Endothelial cell of umbilical vein (primary cell): Measurements from ENCODE around the gene DEK. TPM values are rescaled to one million over a fixed set of nuclear protein-coding genes. Genes with fewer than 3 reads are reported as not detected.

Experiments
- BruUV-seq: library from RNA; stranded (reverse); fragments of 400-500 nt; replicated peaks from 2 replicates; lab custom pipeline; 2021; lab: Mats Ljungman, UMichigan
- CTCF ChIA-PET: fragments of 300-600, 350-600 bp; sonication (Branson Sonifier 250); formaldehyde crosslinking; loops from one replicate; lab custom pipeline; 2021; ENCODE audit warnings: antibody characterized with exemption, inconsistent platforms; lab: Charles Lee
- POLR2A ChIA-PET: fragments of 300-600, 350-600 bp; sonication (Branson Sonifier 250); formaldehyde crosslinking; loops from one replicate; lab custom pipeline; 2021; ENCODE audit warnings: antibody characterized with exemption, inconsistent platforms; lab: Charles Lee
- DNase-seq: peaks from one replicate; pipeline ENCODE4 v3.0.0-alpha.2; 2011; ENCODE audit warnings: low read depth, low spot score
- FAIRE-seq: peaks from 2 replicates; lab custom pipeline; 2011; peaks lifted over from hg19 to GRCh38; lab: Jason Lieb, UNC
- H2AFZ ChIP-seq: 2 replicates; pipeline ENCODE4 v1.6.0; 2012; ENCODE audit warnings: low read depth, low read length, control low read depth, inconsistent platforms
- H3K27ac ChIP-seq: 2 replicates; pipeline ENCODE4 v1.5.1; 2011; ENCODE audit warnings: low read depth, mild to moderate bottlenecking, control low read depth, low read length, moderate library complexity; ENCODE audit not compliant: insufficient read depth
- H3K27me3 ChIP-seq, 2 experiments: 2 replicates each; pipeline versions ENCODE4 v1.6.0 to v1.6.1; 2011; ENCODE audit warnings: low read length in 2 of 2, mixed read lengths in 1 of 2; ENCODE audit not compliant: control insufficient read depth in 2 of 2, insufficient read depth in 2 of 2
- H3K36me3 ChIP-seq, 2 experiments: 2 replicates in 1 of 2; 3 replicates in 1 of 2; pipeline ENCODE4 v1.5.1; 2011; ENCODE audit warnings: low read length in 2 of 2, mild to moderate bottlenecking in 1 of 2, moderate library complexity in 1 of 2; ENCODE audit not compliant: control insufficient read depth in 2 of 2, insufficient read depth in 2 of 2; ENCODE audit errors: extremely low read depth in 1 of 2
- H3K4me1 ChIP-seq: 3 replicates; pipeline ENCODE4 v1.5.1; 2011; ENCODE audit warnings: mild to moderate bottlenecking, low read length; ENCODE audit not compliant: control insufficient read depth, insufficient read depth; ENCODE audit errors: extremely low read depth
- H3K4me2 ChIP-seq: 2 replicates; pipeline ENCODE4 v1.6.1; 2011; ENCODE audit warnings: low read length, control low read depth, mixed read lengths; ENCODE audit not compliant: insufficient read depth
- H3K4me3 ChIP-seq, 3 experiments: fragments of 200-600 bp in 1 of 3; sonication (generic), shearing (Covaris generic) in 1 of 3; replicated peaks in 1 of 3; 2 replicates each; pipeline ENCODE4 v1.5.1; 2011 to 2016; ENCODE audit warnings: control low read depth in 3 of 3, low read length in 3 of 3, mild to moderate bottlenecking in 2 of 3, inconsistent platforms in 1 of 3, low read depth in 1 of 3, moderate library complexity in 1 of 3; ENCODE audit not compliant: insufficient read depth in 1 of 3
- H3K79me2 ChIP-seq: 2 replicates; pipeline ENCODE4 v1.6.0; 2012; ENCODE audit warnings: low read length, inconsistent platforms; ENCODE audit not compliant: control insufficient read depth, insufficient read depth
- H3K9ac ChIP-seq: replicated peaks from 2 replicates; pipeline ENCODE3; 2011; ENCODE audit warnings: low read length, control low read depth; ENCODE audit not compliant: insufficient read depth; ENCODE audit errors: extremely low read depth
- H3K9me1 ChIP-seq: replicated peaks from 3 replicates; pipeline ENCODE4 v1.6.0; 2011; ENCODE audit warnings: mild to moderate bottlenecking, low read length; ENCODE audit not compliant: control insufficient read depth, insufficient read depth; ENCODE audit errors: extremely low read depth
- H3K9me3 ChIP-seq: replicated peaks from 2 replicates; pipeline ENCODE4 v1.5.1; 2012; ENCODE audit warnings: low read length, inconsistent platforms; ENCODE audit not compliant: control insufficient read depth, insufficient read depth
- H4K20me1 ChIP-seq: replicated peaks from 2 replicates; pipeline ENCODE3; 2011; ENCODE audit warnings: mild to moderate bottlenecking, low read length; ENCODE audit not compliant: control insufficient read depth, insufficient read depth; ENCODE audit errors: extremely low read depth
- CTCF ChIP-seq, 2 donors: IDR thresholded peaks; 1 replicate in 1 of 2; 2 replicates in 1 of 2; pipeline ENCODE4 v1.5.1; 2011; ENCODE audit warnings: low read length in 2 of 2, mild to moderate bottlenecking in 2 of 2, moderate library complexity in 2 of 2, control low read depth in 1 of 2, inconsistent platforms in 1 of 2, low read depth in 1 of 2; ENCODE audit not compliant: insufficient read depth in 1 of 2; ENCODE audit errors: extremely low read depth in 1 of 2
- EZH2 ChIP-seq: IDR thresholded peaks from 2 replicates; pipeline ENCODE4 v1.6.1; 2012; ENCODE audit warnings: borderline replicate concordance, low read depth, mild to moderate bottlenecking, moderate library complexity, low read length, inconsistent platforms; ENCODE audit not compliant: severe bottlenecking
- FOS ChIP-seq: IDR thresholded peaks from 2 replicates; pipeline ENCODE4 v1.6.1; 2011; ENCODE audit warnings: mild to moderate bottlenecking, low read length, moderate library complexity, borderline replicate concordance; ENCODE audit not compliant: insufficient read depth
- GATA2 ChIP-seq: IDR thresholded peaks from 2 replicates; pipeline ENCODE4 v1.7.0; 2011; ENCODE audit warnings: low read depth, mild to moderate bottlenecking, moderate library complexity, mixed read lengths, low read length; ENCODE audit not compliant: insufficient read length, insufficient read depth
- JUN ChIP-seq: IDR thresholded peaks from 2 replicates; pipeline ENCODE4 v1.6.1; 2011; ENCODE audit warnings: borderline replicate concordance, low read depth; ENCODE audit not compliant: insufficient read length, insufficient read depth
- MAX ChIP-seq: IDR thresholded peaks from 2 replicates; pipeline ENCODE4 v1.6.1; 2011; ENCODE audit not compliant: insufficient read depth, insufficient read length
- MYC ChIP-seq: IDR thresholded peaks from one replicate; pipeline ENCODE4 v1.6.1; 2011; ENCODE audit warnings: mild to moderate bottlenecking, low read depth, low read length
- POLR2A ChIP-seq: IDR thresholded peaks from 2 replicates; pipeline ENCODE4 v1.6.1; 2012; ENCODE audit warnings: low read depth, mild to moderate bottlenecking, control low read depth, low read length
- POLR2AphosphoS5 ChIP-seq: IDR thresholded peaks from 2 replicates; pipeline ENCODE4 v1.6.1; 2012; ENCODE audit warnings: low read depth, mild to moderate bottlenecking, control low read depth, low read length, moderate library complexity; ENCODE audit not compliant: insufficient read depth
- dilution Hi-C: fragments of 300-500 bp; cut with MboI; formaldehyde crosslinking; loops from one replicate; pipeline ENCODE4 v1.15.0; 2019; ENCODE audit warnings: low sequenced_read_pairs; ENCODE audit not compliant: extremely low pct_ligation_motif_present
- intact Hi-C: fragments of 100-400 bp; cut with micrococcal nuclease; formaldehyde crosslinking; loops from one replicate; pipeline ENCODE4 v1.10.0; 2022
- polyA plus RNA-seq, 4 experiments: library from polyadenylated mRNA; depleted of rRNA in 3 of 4; stranded (reverse) in 3 of 4; unstranded in 1 of 4; fragments of >200 nt; gene quantifications; 2 replicates each; pipeline versions ENCODE4 v1.2.1 to v1.2.3, GENCODE V29; 2011 to 2012; ENCODE audit warnings: missing spikeins in 1 of 4
- total RNA-seq: library from RNA; stranded (reverse); gene quantifications from 2 replicates; pipeline ENCODE4 v1.2.3, GENCODE V29; 2021

DEK gene
- total and polyA plus RNA-seq, 2 donors (not counting 3 experiments of a cell fraction or from before 2014, with no cell fraction given): 19.0 to 120 TPM

- ChIA-PET POLR2A (no interaction called here), CTCF (no interaction called here)
- no peaks in the 10 kb centered on the region for H3K4me1 ChIP-seq
- H3K9me1 ChIP-seq: no peaks in the 10 kb centered on the region
- no peaks in the 10 kb centered on the region for H3K79me2 ChIP-seq
- FAIRE-seq (peak; percentile 18), DNase-seq (no peak)
- no peaks in the 10 kb centered on the region for H3K9me3 ChIP-seq
- no peak overlapping the region for H2AFZ ChIP-seq
- dilution Hi-C loops (no loop called here), intact Hi-C loops (no loop called here)
- no peak overlapping the region for H3K27ac ChIP-seq
- TF ChIP-seq EZH2: no peak
- no peak for TF ChIP-seq MYC
- no peak for TF ChIP-seq FOS
- TF ChIP-seq CTCF (IDR thresholded peaks at IDR 0.05; ENCODE audit: extremely low read depth in 1 of 2, insufficient read depth in 1 of 2, low read depth in 1 of 2, low read length in 2 of 2): no peak
- TF ChIP-seq MAX: no peak
- TF ChIP-seq GATA2: no peak
- TF ChIP-seq JUN: no peak
- no peak for TF ChIP-seq POLR2AphosphoS5
- TF ChIP-seq POLR2A: no peak
- no peak overlapping the region for H3K9ac ChIP-seq
- H4K20me1 ChIP-seq: no peaks in the 10 kb centered on the region
- H3K4me2 ChIP-seq: no peak overlapping the region
- H3K4me3 ChIP-seq: no peak overlapping the region
- no TSS peak for BruUV-seq
- H3K36me3 ChIP-seq: no peaks in the 10 kb centered on the region
- no peaks in the 10 kb centered on the region for H3K27me3 ChIP-seq
These were observed 53.0 kb downstream of the DEK start for GRCh38 chr6:18211338-18211737.
